ENCODE measurements around the gene OTOA. TPM values are rescaled to one million over a fixed set of nuclear protein-coding genes. Genes with fewer than 3 reads are reported as not detected.
"Not testable (repeated sequence)": the region's sequence is repeated elsewhere in the genome, so short reads cannot be mapped to it uniquely, and the experiment has no call there.

Gene OTOA
- total RNA-seq, 1 donor from 2014 or later = 0.21 TPM

DNA sequence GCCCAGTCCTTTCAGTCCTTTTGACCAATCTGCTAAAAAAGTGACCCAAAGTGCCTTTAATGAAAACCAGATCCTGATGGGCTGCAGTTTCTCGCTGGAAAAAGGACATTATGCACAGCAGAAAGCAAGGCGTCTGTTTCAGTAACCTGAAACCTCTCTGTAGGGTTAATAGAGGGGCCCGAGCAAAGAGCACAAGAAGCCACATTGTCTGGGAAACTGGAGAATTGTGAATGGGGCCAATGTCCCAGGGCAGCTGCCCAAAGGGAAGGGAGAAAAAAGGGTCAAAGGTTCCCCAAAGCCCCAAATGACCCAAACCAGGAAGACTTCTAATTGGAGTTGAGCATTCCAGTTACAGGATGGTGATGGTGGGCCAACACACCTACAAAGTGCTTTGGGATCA, 3.0 kb downstream of the OTOA start:
- DNase-seq (ENCODE audit: low read depth, low spot score) = peak; percentile 39
- TF ChIP-seq, protein P1, sequence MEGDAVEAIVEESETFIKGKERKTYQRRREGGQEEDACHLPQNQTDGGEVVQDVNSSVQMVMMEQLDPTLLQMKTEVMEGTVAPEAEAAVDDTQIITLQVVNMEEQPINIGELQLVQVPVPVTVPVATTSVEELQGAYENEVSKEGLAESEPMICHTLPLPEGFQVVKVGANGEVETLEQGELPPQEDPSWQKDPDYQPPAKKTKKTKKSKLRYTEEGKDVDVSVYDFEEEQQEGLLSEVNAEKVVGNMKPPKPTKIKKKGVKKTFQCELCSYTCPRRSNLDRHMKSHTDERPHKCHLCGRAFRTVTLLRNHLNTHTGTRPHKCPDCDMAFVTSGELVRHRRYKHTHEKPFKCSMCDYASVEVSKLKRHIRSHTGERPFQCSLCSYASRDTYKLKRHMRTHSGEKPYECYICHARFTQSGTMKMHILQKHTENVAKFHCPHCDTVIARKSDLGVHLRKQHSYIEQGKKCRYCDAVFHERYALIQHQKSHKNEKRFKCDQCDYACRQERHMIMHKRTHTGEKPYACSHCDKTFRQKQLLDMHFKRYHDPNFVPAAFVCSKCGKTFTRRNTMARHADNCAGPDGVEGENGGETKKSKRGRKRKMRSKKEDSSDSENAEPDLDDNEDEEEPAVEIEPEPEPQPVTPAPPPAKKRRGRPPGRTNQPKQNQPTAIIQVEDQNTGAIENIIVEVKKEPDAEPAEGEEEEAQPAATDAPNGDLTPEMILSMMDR (conservative IDR thresholded peaks at IDR 0.05) = no peak
- peak overlapping the region; percentile 92 for H3K27ac Mint-ChIP-seq (ENCODE audit: unreplicated experiment)
- peaks cover 13% of the 10 kb centered on the region for H3K27me3 Mint-ChIP-seq (ENCODE audit: low read depth)
- peak overlapping the region; percentile 42 for H3K4me3 Mint-ChIP-seq
- peaks cover 39% of the 10 kb centered on the region for H3K4me1 Mint-ChIP-seq
- H3K36me3 Mint-ChIP-seq (ENCODE audit: low read depth) = no peaks in the 10 kb centered on the region
- H3K9me3 Mint-ChIP-seq = peaks cover 2% of the 10 kb centered on the region

DNA sequence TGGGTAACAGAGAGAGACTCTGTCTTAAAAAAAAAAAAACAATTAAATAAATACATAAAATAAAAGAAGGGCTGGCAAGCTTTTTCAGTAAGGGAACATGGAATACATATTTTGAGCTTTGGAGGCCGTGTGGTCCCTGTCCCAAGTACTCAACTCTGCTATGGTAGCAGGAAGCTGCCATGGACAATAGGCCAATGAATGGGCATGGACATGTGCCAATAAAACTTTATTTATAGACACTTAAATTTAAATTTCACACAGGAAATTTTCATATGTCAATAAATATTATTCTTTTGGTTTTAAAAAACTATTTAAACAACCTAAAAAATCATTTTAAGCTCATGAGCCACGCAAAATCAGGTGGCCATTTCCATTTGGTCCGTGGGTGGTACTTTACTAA, 3.8 kb downstream of the OTOA start:
- TF ChIP-seq, protein P1 (conservative IDR thresholded peaks at IDR 0.05) = no peak
- H3K4me1 Mint-ChIP-seq = peaks cover 39% of the 10 kb centered on the region
- no peaks in the 10 kb centered on the region for H3K36me3 Mint-ChIP-seq (ENCODE audit: low read depth)
- DNase-seq (ENCODE audit: low read depth, low spot score) = no peak
- peaks cover 13% of the 10 kb centered on the region for H3K27me3 Mint-ChIP-seq (ENCODE audit: low read depth)
- H3K27ac Mint-ChIP-seq (ENCODE audit: unreplicated experiment) = no peak overlapping the region
- peaks cover 2% of the 10 kb centered on the region for H3K9me3 Mint-ChIP-seq
- H3K4me3 Mint-ChIP-seq = no peak overlapping the region

DNA sequence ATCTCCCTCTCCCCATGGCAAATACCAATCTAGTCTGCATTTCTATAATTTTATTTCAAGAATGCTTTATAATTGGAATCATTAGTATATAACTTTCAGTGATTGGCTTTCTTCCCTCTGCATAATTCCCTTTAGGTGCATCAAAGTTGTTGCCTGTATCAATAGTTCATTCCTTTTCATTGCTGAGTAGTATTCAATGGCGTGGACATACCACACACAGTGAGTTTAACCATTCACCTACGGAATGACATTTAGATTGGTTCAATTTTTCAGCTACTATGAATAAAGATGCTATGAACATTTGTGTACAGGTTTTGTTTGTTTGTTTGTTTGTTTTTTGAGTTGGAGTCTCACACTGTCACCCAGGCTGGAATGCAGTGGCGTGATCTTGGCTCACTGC, 9.7 kb downstream of the OTOA start:
- DNase-seq (ENCODE audit: low read depth, low spot score) = no peak
- H3K4me1 Mint-ChIP-seq = peaks cover 15% of the 10 kb centered on the region
- H3K27ac Mint-ChIP-seq (ENCODE audit: unreplicated experiment) = no peak overlapping the region
- no peaks in the 10 kb centered on the region for H3K36me3 Mint-ChIP-seq (ENCODE audit: low read depth)
- no peaks in the 10 kb centered on the region for H3K9me3 Mint-ChIP-seq
- TF ChIP-seq, protein P1 (conservative IDR thresholded peaks at IDR 0.05) = no peak
- H3K4me3 Mint-ChIP-seq = no peak overlapping the region
- no peaks in the 10 kb centered on the region for H3K27me3 Mint-ChIP-seq (ENCODE audit: low read depth)

DNA sequence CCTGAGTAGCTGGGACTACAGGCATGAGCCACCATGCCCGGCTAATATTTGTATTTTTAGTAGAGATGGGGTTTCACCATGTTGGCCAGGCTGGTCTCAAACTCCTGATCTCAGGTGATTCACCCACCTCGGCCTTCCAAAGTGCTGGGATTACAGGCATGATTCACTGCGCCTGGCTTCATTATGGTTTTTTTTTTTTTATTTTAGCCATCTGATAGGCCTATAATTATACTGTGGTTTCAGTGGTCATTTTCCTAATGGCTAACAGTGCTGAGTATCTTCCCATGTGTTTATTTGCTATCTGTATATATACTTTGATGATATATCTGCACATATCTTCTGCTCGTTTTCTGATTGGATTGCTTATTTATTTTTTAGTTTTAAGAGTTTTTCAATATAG, 10.7 kb downstream of the OTOA start:
- DNase-seq (ENCODE audit: low read depth, low spot score); H3K27ac Mint-ChIP-seq (ENCODE audit: unreplicated experiment); H3K36me3 Mint-ChIP-seq (ENCODE audit: low read depth); H3K27me3 Mint-ChIP-seq (ENCODE audit: low read depth); H3K9me3 Mint-ChIP-seq; H3K4me3 Mint-ChIP-seq: not testable (repeated sequence)
- peaks cover 13% of the 10 kb centered on the region for H3K4me1 Mint-ChIP-seq

DNA sequence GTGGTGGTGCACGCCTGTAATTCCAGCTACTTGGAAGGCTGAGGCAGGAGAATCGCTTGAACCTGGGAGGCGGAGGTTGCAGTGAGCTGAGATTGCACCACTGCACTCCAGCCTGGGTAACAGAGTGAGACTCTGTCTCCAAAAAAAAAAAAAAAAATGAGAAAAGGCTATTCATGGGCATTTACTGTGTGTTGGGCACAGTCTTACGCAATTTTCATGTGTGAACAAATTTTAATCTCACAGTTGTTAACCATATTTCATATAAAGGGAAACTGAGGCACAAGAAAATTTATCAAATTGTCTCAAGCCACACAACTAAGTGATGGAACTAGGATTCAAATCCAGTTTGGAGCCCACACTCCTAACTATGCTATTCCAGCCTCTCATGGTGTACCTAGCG, 16.9 kb downstream of the OTOA start:
- H3K27me3 Mint-ChIP-seq (ENCODE audit: low read depth) = peaks cover 11% of the 10 kb centered on the region
- H3K9me3 Mint-ChIP-seq; H3K36me3 Mint-ChIP-seq (ENCODE audit: low read depth); DNase-seq (ENCODE audit: low read depth, low spot score); H3K27ac Mint-ChIP-seq (ENCODE audit: unreplicated experiment); H3K4me1 Mint-ChIP-seq; H3K4me3 Mint-ChIP-seq: not testable (repeated sequence)

DNA sequence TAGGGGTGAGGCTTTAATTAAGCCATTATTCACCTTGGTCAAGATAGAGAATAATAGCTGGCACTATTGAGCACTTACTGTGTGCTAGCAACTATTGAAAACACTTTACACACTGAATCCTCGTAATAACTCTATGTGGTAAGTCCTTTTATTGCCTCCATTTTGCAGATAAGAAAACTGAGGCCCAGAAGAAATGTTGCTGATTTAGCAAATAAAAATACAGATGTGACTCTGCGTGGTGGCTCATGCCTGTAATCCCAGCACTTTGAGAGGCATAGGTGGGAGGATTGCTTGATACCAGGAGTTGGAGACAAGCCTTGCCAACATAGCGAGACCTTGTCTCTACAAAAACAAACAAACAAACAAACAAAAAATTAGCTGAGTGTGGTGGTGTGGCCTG, 19.4 kb downstream of the OTOA start:
- DNase-seq (ENCODE audit: low read depth, low spot score) = no peak
- TF ChIP-seq, protein P1 (conservative IDR thresholded peaks at IDR 0.05) = no peak

DNA sequence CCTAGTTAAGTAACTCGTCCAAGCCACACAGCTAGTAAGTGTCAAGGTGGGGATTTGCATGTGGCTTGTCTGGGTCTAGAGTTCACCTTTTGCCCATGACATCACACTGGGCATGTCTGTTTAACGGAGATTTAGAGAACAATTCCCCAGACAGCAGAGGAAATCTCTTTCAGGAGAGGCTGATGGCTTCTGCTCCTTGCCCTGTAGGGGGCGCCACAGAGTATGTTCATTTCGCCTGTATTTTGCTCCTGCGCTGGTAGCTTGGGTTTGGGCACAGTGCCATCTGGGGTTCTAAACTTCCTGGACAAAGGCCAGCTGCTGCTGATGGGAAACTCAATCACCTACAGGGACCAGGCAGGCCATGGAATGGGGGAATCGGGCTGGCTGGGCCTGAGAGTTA, 20.4 kb downstream of the OTOA start:
- TF ChIP-seq, protein P1 (conservative IDR thresholded peaks at IDR 0.05) = peak; percentile 57
- Mint-ChIP-seq H3K36me3 (ENCODE audit: low read depth) (no peaks in the 10 kb centered on the region), H3K27me3 (ENCODE audit: low read depth) (peaks cover 22% of the 10 kb centered on the region), H3K4me3 (no peak overlapping the region), H3K4me1 (no peaks in the 10 kb centered on the region), H3K27ac (ENCODE audit: unreplicated experiment) (no peak overlapping the region), H3K9me3 (no peaks in the 10 kb centered on the region)
- DNase-seq (ENCODE audit: low read depth, low spot score) = peak; percentile 23

More for the DNA sequence above, 19.4 kb downstream of the OTOA start:
- H3K4me3 Mint-ChIP-seq = no peak overlapping the region
- H3K27ac Mint-ChIP-seq (ENCODE audit: unreplicated experiment) = no peak overlapping the region
- peaks cover 13% of the 10 kb centered on the region for H3K27me3 Mint-ChIP-seq (ENCODE audit: low read depth)
- H3K4me1 Mint-ChIP-seq = no peaks in the 10 kb centered on the region
- H3K36me3 Mint-ChIP-seq (ENCODE audit: low read depth) = no peaks in the 10 kb centered on the region
- H3K9me3 Mint-ChIP-seq = no peaks in the 10 kb centered on the region

Measured in neural crest cell (in vitro differentiated cells).